IPS-18c (cell line): ENCODE results near the gene TMEM143.
"Not testable (repeated sequence)": the region's sequence is repeated elsewhere in the genome, so short reads cannot be mapped to it uniquely, and the experiment has no call there.

Source experiments
- H3K4me3 ChIP-seq: 2 replicates; pipeline ENCODE4 v1.7.0; 2013; ENCODE audit warnings: low read depth, mild to moderate bottlenecking, low read length, moderate library complexity; ENCODE audit not compliant: insufficient read depth
- H3K9me3 ChIP-seq: one replicate; pipeline ENCODE4 v1.6.1; 2013; ENCODE audit warnings: mild to moderate bottlenecking, low read length, moderate library complexity; ENCODE audit not compliant: control insufficient read depth, insufficient read depth

TMEM143 gene

GRCh38 chr19:48319647-48320541 lies 43.8 kb downstream of the TMEM143 start:
- H3K9me3 ChIP-seq, result no peaks in the 10 kb centered on the region
- H3K4me3 ChIP-seq, result peak overlapping the region; percentile 29; the same call in 1 of the 2 replicates

- Histone ChIP-seq H3K4me3 (no peak overlapping the region), H3K9me3 (no peaks in the 10 kb centered on the region)
Measured at GRCh38 chr19:48318286-48318987, 45.3 kb downstream of the TMEM143 start.

- not testable (repeated sequence) for H3K9me3 ChIP-seq, H3K4me3 ChIP-seq
Measured at GRCh38 chr19:48317708-48317960, 46.1 kb downstream of the TMEM143 start.

- no peaks in the 10 kb centered on the region for H3K9me3 ChIP-seq
- H3K4me3 ChIP-seq, result no peak overlapping the region
Measured at GRCh38 chr19:48315712-48316111, 48.0 kb downstream of the TMEM143 start.

GRCh38 chr19:48311384-48311783 lies 52.4 kb downstream of the TMEM143 start:
- H3K4me3 ChIP-seq, result no peak overlapping the region

GRCh38 chr19:48310227-48310626 lies 53.5 kb downstream of the TMEM143 start:
- no peaks in the 10 kb centered on the region for H3K9me3 ChIP-seq
- H3K4me3 ChIP-seq, result no peak overlapping the region

More at GRCh38 chr19:48311384-48311783, 52.4 kb downstream of the TMEM143 start:
- H3K9me3 ChIP-seq, result no peaks in the 10 kb centered on the region

GRCh38 chr19:48309731-48310130 lies 54.0 kb downstream of the TMEM143 start:
- H3K4me3 ChIP-seq, H3K9me3 ChIP-seq: not testable (repeated sequence)

GRCh38 chr19:48308631-48309586 lies 54.8 kb downstream of the TMEM143 start:
- no peaks in the 10 kb centered on the region for H3K9me3 ChIP-seq
- H3K4me3 ChIP-seq, result no peak overlapping the region

GRCh38 chr19:48303866-48304265 lies 59.9 kb downstream of the TMEM143 start:
- Histone ChIP-seq H3K9me3 (no peaks in the 10 kb centered on the region), H3K4me3 (no peak overlapping the region)

- Histone ChIP-seq H3K9me3 (no peaks in the 10 kb centered on the region), H3K4me3 (no peak overlapping the region)
Measured at GRCh38 chr19:48303367-48303766, 60.4 kb downstream of the TMEM143 start.

- Histone ChIP-seq H3K4me3 (no peak overlapping the region), H3K9me3 (no peaks in the 10 kb centered on the region)
Measured at GRCh38 chr19:48302600-48302959, 61.2 kb downstream of the TMEM143 start.

- Histone ChIP-seq H3K9me3 (no peaks in the 10 kb centered on the region), H3K4me3 (no peak overlapping the region)
Measured at GRCh38 chr19:48301886-48302599, 61.7 kb downstream of the TMEM143 start.

GRCh38 chr19:48297975-48298374 lies 65.8 kb downstream of the TMEM143 start:
- H3K4me3 ChIP-seq, result no peak overlapping the region
- no peaks in the 10 kb centered on the region for H3K9me3 ChIP-seq

GRCh38 chr19:48296963-48297734 lies 66.6 kb downstream of the TMEM143 start:
- Histone ChIP-seq H3K4me3 (no peak overlapping the region), H3K9me3 (no peaks in the 10 kb centered on the region)

GRCh38 chr19:48295458-48295857 lies 68.3 kb downstream of the TMEM143 start:
- Histone ChIP-seq H3K9me3 (no peaks in the 10 kb centered on the region), H3K4me3 (no peak overlapping the region)

- H3K4me3 ChIP-seq, result no peak overlapping the region
- no peaks in the 10 kb centered on the region for H3K9me3 ChIP-seq
Measured at GRCh38 chr19:48292798-48293197, 70.9 kb downstream of the TMEM143 start.
